IPS DF 4.7 (cell line): ENCODE measurements around the gene TBRG4.
"Not testable (repeated sequence)": the region's sequence is repeated elsewhere in the genome, so short reads cannot be mapped to it uniquely, and the experiment has no call there.

ENCODE experiments used
- DNase-seq: peaks from one replicate; pipeline ENCODE4 v3.0.0-alpha.2; 2013; ENCODE audit warnings: low spot score; ENCODE audit errors: extremely low read depth

Gene TBRG4

GRCh38 chr7:45118292-45118691 lies 6.8 kb upstream of the TBRG4 start:
- no peak for DNase-seq

DNA sequence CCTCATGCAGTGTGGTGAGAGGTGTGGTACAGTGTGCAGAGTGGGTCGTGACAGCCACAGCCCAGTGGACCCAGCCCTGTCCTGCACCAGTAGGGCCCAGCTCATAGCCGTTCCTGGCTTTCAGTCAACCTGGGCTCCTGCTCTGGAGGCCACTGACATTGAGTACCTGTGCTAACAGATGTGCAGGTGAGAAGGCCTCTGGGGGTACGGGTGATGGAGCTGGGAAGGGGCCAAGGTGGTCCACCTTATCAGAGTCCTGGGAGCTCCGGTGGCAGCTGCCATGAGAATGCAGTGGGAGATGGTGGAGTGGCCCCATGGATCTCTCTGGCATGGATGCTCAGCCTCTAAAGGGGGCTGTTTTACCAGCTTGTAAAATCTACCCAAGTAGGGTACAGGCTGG lies 6.1 kb upstream of the TBRG4 start:
- no peak for DNase-seq

DNA sequence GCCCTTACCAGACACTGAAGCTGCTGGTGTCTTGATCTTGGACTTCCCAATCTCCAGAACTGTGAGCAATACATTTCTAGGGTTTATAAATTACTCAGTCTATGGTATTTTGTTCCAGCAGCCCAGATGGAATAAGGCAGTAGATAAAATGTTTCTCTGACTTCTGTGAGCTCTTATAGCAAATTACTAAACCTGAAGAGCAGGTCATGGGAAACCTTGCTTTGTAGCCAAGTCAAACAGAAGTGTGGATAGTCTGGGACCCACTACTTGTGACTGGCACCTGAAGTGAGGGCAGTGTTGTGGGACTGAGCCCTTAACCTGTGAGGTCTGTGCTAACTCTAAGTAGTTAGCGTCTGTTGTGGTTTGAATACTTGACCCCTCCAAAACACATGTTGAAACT lies 4.6 kb upstream of the TBRG4 start:
- no peak for DNase-seq

GRCh38 chr7:45114926-45115325 lies 3.4 kb upstream of the TBRG4 start:
- DNase-seq: no peak

- not testable (repeated sequence) for DNase-seq
These were observed 2.8 kb upstream of the TBRG4 start for GRCh38 chr7:45114257-45114656.

DNA sequence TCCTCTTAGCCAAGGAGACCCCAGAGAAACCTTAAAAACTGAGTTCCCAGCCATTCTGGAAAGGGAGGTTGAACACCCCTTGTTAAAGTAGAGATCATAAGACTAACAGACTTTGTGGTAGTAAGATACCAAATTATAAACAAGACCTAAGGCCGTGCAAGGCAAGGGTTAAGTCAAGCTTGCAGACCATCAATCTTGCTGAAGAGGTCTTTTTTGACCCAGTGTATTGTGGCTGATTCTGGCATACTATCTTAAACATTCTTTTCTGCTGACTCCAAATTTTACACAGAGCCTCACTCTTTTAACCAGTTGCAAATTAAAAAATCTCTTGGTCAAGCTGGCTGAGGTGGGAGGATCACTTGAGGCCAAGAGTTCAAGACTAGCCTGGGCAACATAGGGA lies 1.2 kb upstream of the TBRG4 start:
- DNase-seq: no peak

GRCh38 chr7:45108863-45109262 lies 2.6 kb downstream of the TBRG4 start:
- no peak for DNase-seq

DNA sequence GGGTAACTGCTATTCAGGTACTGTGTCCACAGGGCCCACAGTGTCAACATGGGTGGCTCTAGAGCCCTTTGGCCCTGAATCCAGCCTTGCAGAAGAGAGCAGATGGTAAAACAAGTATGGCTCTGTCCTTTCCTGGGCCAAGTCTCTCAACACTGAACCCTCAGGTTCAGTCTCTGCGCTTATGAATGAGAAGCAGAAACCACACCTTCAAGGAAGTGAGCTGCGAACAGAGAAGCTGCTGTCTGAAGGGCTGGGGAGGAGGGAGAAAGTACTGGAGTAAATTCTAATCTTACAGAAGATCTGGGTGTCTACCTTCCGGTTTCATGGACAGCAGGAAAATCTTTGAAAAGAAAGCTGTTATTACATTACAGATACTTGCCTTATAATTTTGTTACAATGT lies 4.1 kb downstream of the TBRG4 start:
- DNase-seq: no peak

DNA sequence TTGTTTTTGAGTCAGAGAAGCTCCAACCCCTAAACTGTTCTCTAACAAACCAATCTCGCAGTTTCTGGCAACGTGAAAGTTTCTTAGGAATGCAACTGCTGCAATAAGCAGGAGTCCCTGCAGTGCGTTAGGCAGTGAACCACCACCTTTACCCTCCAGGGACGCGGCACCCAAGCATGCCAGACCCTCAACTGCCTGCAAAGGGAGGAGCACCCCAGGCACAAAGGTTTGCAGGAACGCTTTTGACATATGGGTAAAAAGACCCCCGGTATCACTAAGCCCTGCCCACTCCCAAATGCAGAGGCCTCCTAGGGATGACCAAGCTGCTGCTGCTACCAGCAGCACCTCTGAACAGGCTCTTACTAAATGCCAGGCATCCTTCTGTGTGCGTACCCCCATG lies 4.7 kb downstream of the TBRG4 start:
- DNase-seq: no peak

DNA sequence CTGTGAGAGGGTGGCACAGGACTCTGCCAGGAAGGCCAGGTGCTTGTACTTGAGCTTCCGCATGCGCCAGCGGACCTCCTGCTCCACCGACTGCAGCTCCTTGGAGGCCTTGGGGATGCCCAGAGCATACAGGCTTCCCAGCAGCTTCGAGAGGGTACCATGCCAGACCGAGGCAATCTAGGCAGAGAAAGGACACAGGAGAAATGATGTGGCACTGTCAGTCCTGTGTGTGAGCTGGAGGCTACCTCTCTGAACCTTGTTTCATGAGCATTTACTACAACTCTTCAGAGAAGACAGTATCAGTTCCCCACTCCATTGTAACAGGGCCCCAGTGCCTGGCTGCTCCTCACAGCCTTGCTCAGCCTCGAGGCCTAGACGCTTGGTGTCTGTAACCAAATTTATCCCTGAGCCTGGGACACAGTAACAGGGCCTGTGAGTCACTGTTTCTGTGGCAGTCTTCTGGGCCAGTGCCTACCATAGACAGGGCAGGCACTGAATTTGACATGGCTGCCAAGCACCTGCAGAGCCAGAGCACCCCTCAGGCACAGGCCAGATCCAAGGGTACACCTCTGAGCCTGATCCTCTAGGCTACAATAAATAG lies 5.8 kb downstream of the TBRG4 start:
- DNase-seq: no peak

DNA sequence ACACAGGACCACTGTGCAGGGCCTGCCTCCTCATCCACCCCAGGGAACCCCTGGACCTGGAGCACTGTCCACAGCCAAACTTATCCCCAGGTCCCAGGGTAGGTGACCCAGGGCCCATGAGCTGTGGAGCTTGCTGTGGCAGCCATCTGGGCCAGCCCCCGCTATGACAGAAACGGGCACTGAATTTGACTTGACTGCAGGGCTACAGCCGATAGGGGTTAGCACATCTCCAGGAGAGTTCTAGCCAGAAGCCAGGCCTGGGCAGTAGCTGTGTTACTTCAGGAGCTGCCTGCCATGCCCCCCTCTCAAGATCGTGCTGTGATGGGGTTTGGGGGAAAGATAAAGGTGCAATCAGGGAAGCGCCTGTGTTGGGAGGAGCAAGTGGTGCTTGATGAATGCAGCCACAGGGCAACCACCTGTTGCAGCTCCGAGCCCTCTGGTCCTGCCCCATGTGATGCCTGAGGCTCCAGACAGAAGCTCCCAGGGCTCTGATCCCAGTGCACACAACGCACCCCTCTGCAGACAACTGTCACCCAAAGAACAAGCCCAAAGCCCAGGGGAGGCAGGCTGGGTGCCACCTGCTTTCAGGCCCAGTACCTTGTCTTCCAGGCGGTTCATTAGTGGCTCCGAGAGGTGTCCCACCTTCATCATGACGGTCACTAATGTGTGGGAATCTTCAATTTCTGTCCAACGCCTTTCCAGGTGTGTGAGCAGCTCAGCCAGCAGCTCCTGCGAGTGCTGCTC lies 6.5 kb downstream of the TBRG4 start:
- DNase-seq: no peak

DNA sequence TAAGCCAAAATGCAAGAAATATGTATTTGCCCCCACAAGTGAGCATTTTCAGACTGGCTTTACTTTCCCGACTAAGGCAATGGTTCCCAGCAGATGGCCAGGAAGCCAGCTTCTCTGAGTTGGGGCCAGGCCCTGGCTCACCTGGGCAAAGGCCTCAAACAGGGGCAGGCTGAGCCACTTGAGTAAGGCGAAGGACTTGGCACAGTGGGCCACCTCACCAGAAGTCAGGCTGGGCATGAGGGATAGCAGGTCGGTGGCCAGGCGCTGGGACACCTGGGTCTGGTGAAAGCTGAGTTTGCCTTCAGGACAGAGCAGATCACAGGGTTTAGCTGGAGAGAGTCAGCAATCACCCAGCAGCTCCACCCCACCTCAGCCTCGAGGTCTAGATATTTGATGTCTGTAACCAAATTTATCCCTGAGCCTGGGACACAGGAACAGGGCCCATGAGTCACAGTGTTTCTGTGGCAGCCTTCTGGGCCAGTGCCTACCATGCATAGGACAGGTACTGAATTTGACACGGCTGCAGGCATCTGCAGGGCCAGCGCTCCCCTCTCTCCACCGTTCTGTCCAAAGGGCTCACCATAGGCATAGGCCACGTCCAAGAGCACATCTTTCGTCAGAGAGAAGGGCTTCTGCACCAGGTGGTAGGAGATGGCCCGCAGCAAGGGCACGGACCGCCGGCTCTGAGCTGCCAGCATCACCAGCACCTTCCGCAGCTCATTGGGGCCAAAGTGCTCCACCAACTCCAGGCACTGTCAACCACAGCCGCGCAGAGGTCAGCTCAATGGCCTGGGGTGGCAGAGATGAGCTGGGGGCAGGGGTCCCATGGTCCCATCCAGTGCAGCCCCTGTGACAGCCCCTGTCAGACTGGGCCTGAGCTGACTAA lies 7.3 kb downstream of the TBRG4 start:
- DNase-seq: no peak

GRCh38 chr7:45102785-45103712 lies 8.4 kb downstream of the TBRG4 start:
- no peak for DNase-seq

DNA sequence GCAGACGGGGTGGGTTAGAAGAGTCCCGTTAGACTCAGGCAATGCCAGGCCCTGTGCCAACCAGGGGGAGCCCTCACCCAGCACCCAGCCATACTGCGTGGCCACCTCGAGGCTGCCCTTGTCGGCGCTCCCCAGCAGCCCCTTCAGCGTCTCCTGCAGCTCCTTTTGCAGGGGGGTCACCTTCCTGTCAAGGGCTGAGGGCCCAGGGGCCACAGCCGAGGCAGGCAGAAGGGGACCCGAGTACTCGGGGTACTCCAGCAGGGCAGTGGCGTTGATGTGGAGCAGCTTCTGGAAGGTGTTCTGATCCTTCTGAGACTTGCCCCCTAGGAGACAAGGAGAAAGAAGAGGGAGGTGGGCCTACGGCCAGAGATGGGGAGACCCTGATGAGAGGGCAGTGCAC lies 9.7 kb downstream of the TBRG4 start:
- DNase-seq: no peak

DNA sequence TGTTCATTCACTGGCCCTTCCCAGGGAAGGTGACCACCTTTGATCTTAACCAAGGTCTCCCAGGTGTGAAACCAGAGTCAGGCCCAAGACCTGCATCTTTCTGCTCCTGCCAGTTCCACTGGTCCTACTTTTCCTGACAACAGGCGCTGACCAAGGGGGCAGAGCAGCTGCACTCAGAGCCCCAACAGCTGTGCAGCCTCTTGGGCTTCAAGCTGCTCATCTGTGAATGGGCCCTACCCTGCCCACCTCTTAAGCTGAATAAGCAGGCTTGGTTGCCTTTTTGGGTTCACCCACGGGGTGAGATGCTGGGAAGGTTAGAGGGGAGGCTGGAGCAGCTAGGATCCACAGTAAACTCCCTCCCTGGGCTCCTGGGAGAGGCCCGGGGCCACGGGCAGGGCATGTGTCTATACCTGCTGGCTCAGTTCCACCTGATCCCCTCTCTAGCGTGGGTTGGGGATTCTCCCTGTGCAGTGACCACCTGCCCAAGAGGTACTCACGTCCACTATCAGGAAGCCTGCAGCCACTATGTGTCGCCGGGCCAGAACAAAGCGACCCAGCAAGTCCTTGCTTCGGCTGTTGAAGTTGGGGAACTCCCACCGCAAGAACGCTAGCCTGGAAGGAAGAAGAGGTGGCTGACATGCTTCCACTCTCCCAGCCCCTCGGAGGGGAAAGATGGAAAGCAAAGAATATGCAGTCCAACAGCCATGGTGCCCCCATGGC lies 10.6 kb downstream of the TBRG4 start:
- DNase-seq: no peak

DNA sequence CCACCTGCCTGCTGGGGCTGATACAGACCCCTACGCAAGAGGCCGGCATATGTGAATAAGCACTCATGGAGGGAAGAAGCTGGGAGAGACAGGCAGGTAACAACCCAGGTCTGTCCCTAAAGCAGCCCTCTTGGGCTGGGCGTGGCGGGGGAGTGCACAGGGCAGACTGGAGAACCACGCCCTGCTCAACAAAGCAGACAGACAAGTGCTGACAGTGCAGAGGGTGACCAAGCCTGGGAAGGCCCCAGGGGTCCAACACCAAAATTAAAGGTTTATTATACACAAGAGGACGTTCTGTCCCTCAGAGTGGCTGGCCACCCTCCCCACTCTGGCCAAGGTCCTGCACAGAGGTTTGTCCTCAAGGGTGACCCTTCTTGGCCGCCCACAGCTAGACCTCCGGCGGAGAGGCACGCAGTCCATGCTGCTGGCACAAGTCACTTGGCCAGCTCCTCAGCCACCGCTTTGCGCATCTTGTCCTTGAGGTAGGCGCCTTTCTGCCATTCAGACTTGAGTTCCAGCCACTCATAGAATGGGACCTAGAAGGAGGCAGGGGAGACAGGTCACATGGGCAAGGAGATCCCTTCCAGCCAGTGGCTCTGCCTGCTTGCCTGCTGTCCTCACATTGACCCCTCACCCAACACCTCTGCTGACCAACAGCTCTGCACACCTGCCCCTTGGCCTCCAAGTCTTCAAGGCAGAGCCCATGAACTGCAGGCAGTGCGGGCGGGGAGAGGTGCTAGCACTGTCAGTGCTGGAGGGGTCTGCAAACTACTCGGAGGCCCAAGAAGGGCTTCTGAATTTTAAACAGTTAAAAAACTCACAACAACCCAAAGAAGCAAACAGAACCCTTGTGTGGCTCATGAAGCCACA lies 11.4 kb downstream of the TBRG4 start:
- no peak for DNase-seq

- no peak for DNase-seq
These were observed 12.3 kb downstream of the TBRG4 start for GRCh38 chr7:45098983-45099839.

DNA sequence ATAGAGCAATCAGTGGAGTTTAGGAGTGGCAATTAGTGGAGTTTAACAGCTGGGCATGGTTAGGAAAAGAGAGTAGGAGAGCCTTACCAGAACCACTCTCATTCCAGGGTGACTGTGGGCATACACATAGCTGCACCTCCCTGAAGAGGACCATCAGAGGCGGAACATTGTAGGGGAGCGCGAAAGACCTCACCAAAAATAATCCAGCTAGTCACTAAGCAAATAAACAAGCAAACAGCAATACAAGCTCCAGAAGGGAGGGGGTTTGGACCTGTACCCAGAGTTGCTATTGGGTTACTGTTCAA lies 18.6 kb downstream of the TBRG4 start:
- DNase-seq: no peak
